HepG2 (cell line): ENCODE measurements around the gene HMCN2. TPM values are rescaled to one million over a fixed set of nuclear protein-coding genes. Genes with fewer than 3 reads are reported as not detected.

Experiments
- GABPA ChIP-seq, 2 experiments: IDR thresholded peaks; 2 replicates each; pipeline ENCODE4 v1.6.1; 2011 to 2016; ENCODE audit warnings: low read depth in 2 of 2, low read length in 1 of 2, missing biosample characterization in 1 of 2, missing genetic modification characterization in 1 of 2
- GABPB1 ChIP-seq: IDR thresholded peaks from 2 replicates; pipeline ENCODE4 v1.6.1; 2016; ENCODE audit warnings: mild to moderate bottlenecking, missing genetic modification reagents, moderate library complexity, missing compliant biosample characterization
- HNRNPUL1 ChIP-seq: fragments of 200-400 bp; formaldehyde crosslinking; IDR thresholded peaks from 2 replicates; pipeline ENCODE4 v1.6.1; 2017; ENCODE audit warnings: low read depth, mild to moderate bottlenecking, low read length, moderate library complexity
- MAFG ChIP-seq: sonication (generic); formaldehyde crosslinking; IDR thresholded peaks from 2 replicates; pipeline ENCODE4 v1.5.1; 2020; ENCODE audit warnings: mild to moderate bottlenecking, missing genetic modification reagents
- MLXIP ChIP-seq: sonication (generic); formaldehyde crosslinking; IDR thresholded peaks from 2 replicates; pipeline ENCODE4 v1.9.0; 2021; ENCODE audit warnings: missing genetic modification reagents, borderline replicate concordance
- MXI1 ChIP-seq: IDR thresholded peaks from 3 replicates; pipeline ENCODE4 v1.6.1; 2012; ENCODE audit warnings: low read depth, low read length, inconsistent platforms, borderline replicate concordance
- RORA ChIP-seq: sonication (generic); formaldehyde crosslinking; IDR thresholded peaks from 2 replicates; pipeline ENCODE4 v1.5.0; 2020; ENCODE audit warnings: mild to moderate bottlenecking, missing genetic modification reagents, moderate library complexity
- SCMH1 ChIP-seq: sonication (generic); formaldehyde crosslinking; IDR thresholded peaks from 2 replicates; pipeline ENCODE4 v1.9.0; 2021; ENCODE audit warnings: missing genetic modification reagents, mild to moderate bottlenecking, borderline replicate concordance
- SMC3 ChIP-seq: IDR thresholded peaks from 2 replicates; pipeline ENCODE4 v1.6.1; 2011; ENCODE audit warnings: low read length, improper control_type of control experiment
- STAG1 ChIP-seq: sonication (generic); formaldehyde crosslinking; IDR thresholded peaks from 2 replicates; pipeline ENCODE4 v1.4.0; 2020; ENCODE audit warnings: missing genetic modification reagents
- ZNF17 ChIP-seq: sonication (generic); formaldehyde crosslinking; IDR thresholded peaks from 2 replicates; pipeline ENCODE4 v1.5.0; 2020; ENCODE audit warnings: mild to moderate bottlenecking, missing genetic modification reagents
- ZNF264 ChIP-seq: sonication (generic); formaldehyde crosslinking; IDR thresholded peaks from 2 replicates; pipeline ENCODE4 v1.4.0; 2020; ENCODE audit warnings: missing genetic modification reagents
- ZNF274 ChIP-seq: sonication (generic); formaldehyde crosslinking; IDR thresholded peaks from 2 replicates; pipeline ENCODE4 v1.5.1; 2020; ENCODE audit warnings: mild to moderate bottlenecking, missing genetic modification reagents
- ZNF30 ChIP-seq: sonication (generic); formaldehyde crosslinking; IDR thresholded peaks from 2 replicates; pipeline ENCODE4 v1.5.0; 2020; ENCODE audit warnings: mild to moderate bottlenecking, missing genetic modification reagents
- ZNF333 ChIP-seq: sonication (generic); formaldehyde crosslinking; IDR thresholded peaks from 2 replicates; pipeline ENCODE4 v1.4.0; 2020; ENCODE audit warnings: mild to moderate bottlenecking, missing genetic modification reagents, borderline replicate concordance
- ZNF33B ChIP-seq: sonication (generic); formaldehyde crosslinking; IDR thresholded peaks from 2 replicates; pipeline ENCODE4 v1.5.1; 2020; ENCODE audit warnings: mild to moderate bottlenecking, missing genetic modification reagents
- ZNF383 ChIP-seq: sonication (generic); formaldehyde crosslinking; IDR thresholded peaks from 2 replicates; pipeline ENCODE4 v1.4.0; 2020; ENCODE audit warnings: missing genetic modification reagents, mild to moderate bottlenecking, borderline replicate concordance
- ZNF44 ChIP-seq: sonication (generic); formaldehyde crosslinking; IDR thresholded peaks from 2 replicates; pipeline ENCODE4 v1.5.1; 2020; ENCODE audit warnings: mild to moderate bottlenecking, missing genetic modification reagents
- ZNF563 ChIP-seq: sonication (generic); formaldehyde crosslinking; IDR thresholded peaks from 2 replicates; pipeline ENCODE4 v1.8.0; 2022; ENCODE audit warnings: mild to moderate bottlenecking, moderate library complexity, missing genetic modification reagents
- ZNF577 ChIP-seq: sonication (generic); formaldehyde crosslinking; IDR thresholded peaks from 2 replicates; pipeline ENCODE4 v1.4.0; 2020; ENCODE audit warnings: mild to moderate bottlenecking, low read depth, missing genetic modification reagents, borderline replicate concordance
- ZNF772 ChIP-seq: sonication (generic); formaldehyde crosslinking; IDR thresholded peaks from 2 replicates; pipeline ENCODE4 v1.5.0; 2020; ENCODE audit warnings: mild to moderate bottlenecking, missing genetic modification reagents
- polyA plus RNA-seq, 8 experiments: library from polyadenylated mRNA; depleted of rRNA in 3 of 8; stranded (reverse) in 7 of 8; unstranded in 1 of 8; fragments of >200 nt; fragmentation: Illumina TruSeq in 4 of 8; extraction: Trizol in 4 of 8; gene quantifications; 2 replicates each; pipeline versions ENCODE4 v1.2.1 to v1.2.3, GENCODE V29; 2011 to 2016; ENCODE audit warnings: low read depth in 4 of 8, missing spikeins in 1 of 8, mixed read lengths in 1 of 8; ENCODE audit not compliant: insufficient read depth in 1 of 8
- total RNA-seq, 5 experiments: library from RNA; depleted of rRNA; stranded (reverse); fragments of >200 nt; fragmentation: Illumina TruSeq; extraction: Trizol; gene quantifications; 2 replicates each; pipeline ENCODE4 v1.2.3, GENCODE V29; 2016; ENCODE audit warnings: low read depth in 1 of 5
- TF ChIP-seq, protein P1 (sequence below): sonication (generic); formaldehyde crosslinking; conservative IDR thresholded peaks from 2 replicates; pipeline ENCODE4 v1.8.0; 2022; ENCODE audit warnings: missing genetic modification reagents

Gene HMCN2
- total and polyA plus RNA-seq, 2 of the 13 experiments (the other 11 are each of a cell fraction or from before 2014, with no cell fraction given), result 0.09 TPM; not detected in 1

GRCh38 chr9:130433168-130433946, 167.8 kb downstream of the HMCN2 start (continued):
- TF ChIP-seq ZNF30 (CRISPR knock-in tag), result peak; percentile 84; the same call in 1 of the 2 replicates
- no peak for TF ChIP-seq ZNF383
- no peak; the same call in 1 of the 2 replicates for TF ChIP-seq ZNF264
- peak; percentile 93 for TF ChIP-seq ZNF563 (CRISPR knock-in tag)
- TF ChIP-seq RORA, result no peak
- TF ChIP-seq ZNF274 (CRISPR knock-in tag), result no peak
- peak; percentile 44 for TF ChIP-seq STAG1 (CRISPR knock-in tag)
- TF ChIP-seq ZNF44, result no peak
- TF ChIP-seq, protein P1, sequence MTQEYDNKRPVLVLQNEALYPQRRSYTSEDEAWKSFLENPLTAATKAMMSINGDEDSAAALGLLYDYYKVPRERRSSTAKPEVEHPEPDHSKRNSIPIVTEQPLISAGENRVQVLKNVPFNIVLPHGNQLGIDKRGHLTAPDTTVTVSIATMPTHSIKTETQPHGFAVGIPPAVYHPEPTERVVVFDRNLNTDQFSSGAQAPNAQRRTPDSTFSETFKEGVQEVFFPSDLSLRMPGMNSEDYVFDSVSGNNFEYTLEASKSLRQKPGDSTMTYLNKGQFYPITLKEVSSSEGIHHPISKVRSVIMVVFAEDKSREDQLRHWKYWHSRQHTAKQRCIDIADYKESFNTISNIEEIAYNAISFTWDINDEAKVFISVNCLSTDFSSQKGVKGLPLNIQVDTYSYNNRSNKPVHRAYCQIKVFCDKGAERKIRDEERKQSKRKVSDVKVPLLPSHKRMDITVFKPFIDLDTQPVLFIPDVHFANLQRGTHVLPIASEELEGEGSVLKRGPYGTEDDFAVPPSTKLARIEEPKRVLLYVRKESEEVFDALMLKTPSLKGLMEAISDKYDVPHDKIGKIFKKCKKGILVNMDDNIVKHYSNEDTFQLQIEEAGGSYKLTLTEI (CRISPR knock-in tag), result no peak
- TF ChIP-seq MAFG (CRISPR knock-in tag), result no peak
- no peak for TF ChIP-seq ZNF333 (CRISPR knock-in tag)
- TF ChIP-seq SCMH1 (CRISPR knock-in tag), result no peak
- no peak for TF ChIP-seq SMC3
- TF ChIP-seq ZNF577 (CRISPR knock-in tag), result no peak
- no peak for TF ChIP-seq ZNF17 (CRISPR knock-in tag)
- peak; percentile 65; the same call in 1 of the 2 replicates for TF ChIP-seq MLXIP (CRISPR knock-in tag)
- TF ChIP-seq HNRNPUL1, result no peak
- TF ChIP-seq ZNF772 (CRISPR knock-in tag), result peak; percentile 72; the same call in 1 of the 2 replicates
- TF ChIP-seq GABPB1 (CRISPR knock-in tag), result peak; percentile 89
- TF ChIP-seq ZNF33B (CRISPR knock-in tag), result no peak
- no peak for TF ChIP-seq GABPA (IDR thresholded peaks at IDR 0.05; ENCODE audit: low read depth, low read length)
- TF ChIP-seq GABPA (CRISPR knock-in tag; IDR thresholded peaks at IDR 0.05; ENCODE audit: low read depth), result no peak
- no peak for TF ChIP-seq MXI1
